Measurements from ENCODE around the gene DYRK1A. TPM values are rescaled to one million over a fixed set of nuclear protein-coding genes. Genes with fewer than 3 reads are reported as not detected.

The DYRK1A gene
- total and polyA plus RNA-seq, 3 experiments from 2014 or later, result 3.7 to 69.6 (median 66.1) TPM

DNA sequence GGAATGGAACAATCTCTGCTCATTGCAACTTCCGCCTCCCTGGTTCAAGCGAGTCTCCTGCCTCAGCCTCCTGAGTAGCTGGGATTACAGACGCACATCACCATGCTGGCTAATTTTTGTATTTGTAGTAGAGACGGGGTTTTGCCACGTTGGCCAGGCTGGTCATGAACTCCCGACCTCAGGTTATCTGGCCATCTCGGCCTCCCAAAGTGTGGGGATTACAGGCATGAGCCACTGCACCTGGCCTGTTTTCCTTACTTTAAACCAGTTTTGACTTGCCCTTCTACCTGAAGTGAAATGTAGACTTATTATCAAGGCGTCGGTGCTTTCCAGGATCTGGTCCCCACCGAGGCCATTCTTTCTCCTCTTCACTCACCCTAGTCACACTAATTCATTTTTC, 141.8 kb downstream of the DYRK1A start:
- ChIA-PET POLR2A (no interaction called here), CTCF (no interaction called here)
- Mint-ChIP-seq H3K27me3 (no peaks in the 10 kb centered on the region), H3K36me3 (peaks cover 4 to 56% (median 15%) of the 10 kb centered on the region in 3 donors), H3K9me3 (no peaks in the 10 kb centered on the region), H3K4me1 (peaks cover 9 to 20% (median 12%) of the 10 kb centered on the region in 3 donors), H3K4me3 (no peak overlapping the region), H3K27ac (no peak overlapping the region)
- peaks cover 69% of the 10 kb centered on the region for H3K36me3 ChIP-seq (ENCODE audit: insufficient read depth, low read length)
- H3K4me1 ChIP-seq (ENCODE audit: insufficient read depth, low read length), result no peaks in the 10 kb centered on the region
- no peak overlapping the region for H3K27ac ChIP-seq (ENCODE audit: low read depth, low read length)
- no peaks in the 10 kb centered on the region for H3K27me3 ChIP-seq (ENCODE audit: insufficient read depth, low read length, poor library complexity, severe bottlenecking)
- DNase-seq, result no peak
- H3K4me3 ChIP-seq (ENCODE audit: low read length), result no peak overlapping the region
- H3K9me3 ChIP-seq (ENCODE audit: low read length), result no peaks in the 10 kb centered on the region

GRCh38 chr21:37509802-37510393, 143.3 kb downstream of the DYRK1A start:
- no peaks in the 10 kb centered on the region for H3K4me1 ChIP-seq (ENCODE audit: insufficient read depth, low read length)
- Mint-ChIP-seq H3K4me3 (no peak overlapping the region), H3K36me3 (peaks cover 4 to 55% (median 14%) of the 10 kb centered on the region in 3 donors), H3K27ac (peak overlapping the region in 4 of 8 donors; percentile 8 to 83 (median 46)), H3K4me1 (peaks cover 0 to 17% (median 9%) of the 10 kb centered on the region in 3 donors), H3K27me3 (no peaks in the 10 kb centered on the region), H3K9me3 (no peaks in the 10 kb centered on the region)
- POLR2A ChIA-PET, result no interaction called here
- DNase-seq, result no peak
- CTCF ChIA-PET, result no interaction called here
- peaks cover 78% of the 10 kb centered on the region for H3K36me3 ChIP-seq (ENCODE audit: insufficient read depth, low read length)
- no peaks in the 10 kb centered on the region for H3K27me3 ChIP-seq (ENCODE audit: insufficient read depth, low read length, poor library complexity, severe bottlenecking)
- H3K4me3 ChIP-seq (ENCODE audit: low read length), result no peak overlapping the region
- no peak overlapping the region for H3K27ac ChIP-seq (ENCODE audit: low read depth, low read length)
- H3K9me3 ChIP-seq (ENCODE audit: low read length), result no peaks in the 10 kb centered on the region

DNA sequence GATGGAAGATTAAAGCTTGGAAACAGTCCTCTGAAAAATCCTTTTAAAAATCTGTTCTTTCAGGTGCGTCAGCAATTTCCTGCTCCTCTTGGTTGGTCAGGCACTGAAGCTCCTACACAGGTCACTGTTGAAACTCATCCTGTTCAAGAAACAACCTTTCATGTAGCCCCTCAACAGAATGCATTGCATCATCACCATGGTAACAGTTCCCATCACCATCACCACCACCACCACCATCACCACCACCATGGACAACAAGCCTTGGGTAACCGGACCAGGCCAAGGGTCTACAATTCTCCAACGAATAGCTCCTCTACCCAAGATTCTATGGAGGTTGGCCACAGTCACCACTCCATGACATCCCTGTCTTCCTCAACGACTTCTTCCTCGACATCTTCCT, 145.3 kb downstream of the DYRK1A start:
- Mint-ChIP-seq H3K36me3 (peaks cover 0 to 73% (median 13%) of the 10 kb centered on the region in 3 donors), H3K9me3 (no peaks in the 10 kb centered on the region), H3K27ac (peak overlapping the region in 4 of 8 donors; percentile 37 to 73 (median 59)), H3K4me3 (no peak overlapping the region), H3K27me3 (no peaks in the 10 kb centered on the region), H3K4me1 (peaks cover 0 to 19% (median 9%) of the 10 kb centered on the region in 3 donors)
- H3K36me3 ChIP-seq (ENCODE audit: insufficient read depth, low read length), result peaks cover 62% of the 10 kb centered on the region
- no peaks in the 10 kb centered on the region for H3K4me1 ChIP-seq (ENCODE audit: insufficient read depth, low read length)
- H3K9me3 ChIP-seq (ENCODE audit: low read length), result no peaks in the 10 kb centered on the region
- CTCF ChIA-PET, result interaction anchor here (1.9 kb wide), 1 partner anchor 52 kb away, joined by 7 read pairs; no protein-coding TSS in a partner anchor
- POLR2A ChIA-PET, result no interaction called here
- no peak overlapping the region for H3K27ac ChIP-seq (ENCODE audit: low read depth, low read length)
- H3K27me3 ChIP-seq (ENCODE audit: insufficient read depth, low read length, poor library complexity, severe bottlenecking), result no peaks in the 10 kb centered on the region
- H3K4me3 ChIP-seq (ENCODE audit: low read length), result no peak overlapping the region
- no peak for DNase-seq

GRCh38 chr21:37513383-37513782, 146.8 kb downstream of the DYRK1A start:
- H3K36me3 Mint-ChIP-seq, result peaks cover 0 to 88% (median 13%) of the 10 kb centered on the region in 3 donors
- peaks cover 0 to 19% (median 9%) of the 10 kb centered on the region in 3 donors for H3K4me1 Mint-ChIP-seq
- peaks cover 0 to 2% of the 10 kb centered on the region in 2 donors for H3K27me3 Mint-ChIP-seq
- no peaks in the 10 kb centered on the region for H3K9me3 ChIP-seq (ENCODE audit: low read length)
- H3K9me3 Mint-ChIP-seq, result no peaks in the 10 kb centered on the region
- H3K4me3 Mint-ChIP-seq, result no peak overlapping the region
- H3K36me3 ChIP-seq (ENCODE audit: insufficient read depth, low read length), result peaks cover 46% of the 10 kb centered on the region
- no peak overlapping the region for H3K27ac ChIP-seq (ENCODE audit: low read depth, low read length)
- no peak for DNase-seq
- no peaks in the 10 kb centered on the region for H3K27me3 ChIP-seq (ENCODE audit: insufficient read depth, low read length, poor library complexity, severe bottlenecking)
- H3K4me3 ChIP-seq (ENCODE audit: low read length), result no peak overlapping the region
- no peaks in the 10 kb centered on the region for H3K4me1 ChIP-seq (ENCODE audit: insufficient read depth, low read length)
- ChIA-PET POLR2A (no interaction called here), CTCF (no interaction called here)
- H3K27ac Mint-ChIP-seq, result no peak overlapping the region

GRCh38 chr21:37514038-37514667, 147.6 kb downstream of the DYRK1A start:
- Histone ChIP-seq H3K36me3 (ENCODE audit: insufficient read depth, low read length) (peaks cover 40% of the 10 kb centered on the region), H3K4me1 (ENCODE audit: insufficient read depth, low read length) (no peaks in the 10 kb centered on the region), H3K27me3 (ENCODE audit: insufficient read depth, low read length, poor library complexity, severe bottlenecking) (no peaks in the 10 kb centered on the region), H3K9me3 (ENCODE audit: low read length) (no peaks in the 10 kb centered on the region), H3K4me3 (ENCODE audit: low read length) (no peak overlapping the region), H3K27ac (ENCODE audit: low read depth, low read length) (no peak overlapping the region)
- CTCF ChIA-PET, result no interaction called here
- Mint-ChIP-seq H3K4me1 (peaks cover 0 to 19% (median 9%) of the 10 kb centered on the region in 3 donors), H3K4me3 (peak overlapping the region in 1 of 7 donors; percentile 5), H3K27ac (peak overlapping the region in 2 of 8 donors; percentile 50 to 53), H3K9me3 (no peaks in the 10 kb centered on the region), H3K27me3 (peaks cover 0 to 2% of the 10 kb centered on the region in 2 donors), H3K36me3 (peaks cover 0 to 87% (median 13%) of the 10 kb centered on the region in 3 donors)
- DNase-seq, result no peak
- POLR2A ChIA-PET, result no interaction called here

- ChIA-PET CTCF (no interaction called here), POLR2A (no interaction called here)
- H3K4me3 Mint-ChIP-seq, result no peak overlapping the region
- no peak overlapping the region for H3K4me3 ChIP-seq (ENCODE audit: low read length)
- H3K27me3 ChIP-seq (ENCODE audit: insufficient read depth, low read length, poor library complexity, severe bottlenecking), result no peaks in the 10 kb centered on the region
- no peaks in the 10 kb centered on the region for H3K4me1 ChIP-seq (ENCODE audit: insufficient read depth, low read length)
- H3K9me3 ChIP-seq (ENCODE audit: low read length), result no peaks in the 10 kb centered on the region
- peaks cover 19% of the 10 kb centered on the region for H3K36me3 ChIP-seq (ENCODE audit: insufficient read depth, low read length)
- peaks cover 0 to 2% of the 10 kb centered on the region in 2 donors for H3K27me3 Mint-ChIP-seq
- no peaks in the 10 kb centered on the region for H3K9me3 Mint-ChIP-seq
- peaks cover 0 to 58% (median 6%) of the 10 kb centered on the region in 3 donors for H3K36me3 Mint-ChIP-seq
- no peak for DNase-seq
- H3K4me1 Mint-ChIP-seq, result peaks cover 0 to 20% (median 10%) of the 10 kb centered on the region in 3 donors
- H3K27ac Mint-ChIP-seq, result peak overlapping the region in 1 of 8 donors; percentile 7
- no peak overlapping the region for H3K27ac ChIP-seq (ENCODE audit: low read depth, low read length)
These were observed 150.4 kb downstream of the DYRK1A start for GRCh38 chr21:37516998-37517397.

GRCh38 chr21:37520801-37521200, 154.2 kb downstream of the DYRK1A start:
- no peaks in the 10 kb centered on the region for H3K9me3 Mint-ChIP-seq
- H3K27ac Mint-ChIP-seq, result no peak overlapping the region
- peaks cover 0 to 2% of the 10 kb centered on the region in 2 donors for H3K27me3 Mint-ChIP-seq
- H3K36me3 Mint-ChIP-seq, result peaks cover 0 to 26% (median 0%) of the 10 kb centered on the region in 3 donors
- Histone ChIP-seq H3K9me3 (ENCODE audit: low read length) (no peaks in the 10 kb centered on the region), H3K27me3 (ENCODE audit: insufficient read depth, low read length, poor library complexity, severe bottlenecking) (no peaks in the 10 kb centered on the region), H3K4me1 (ENCODE audit: insufficient read depth, low read length) (no peaks in the 10 kb centered on the region), H3K4me3 (ENCODE audit: low read length) (no peak overlapping the region), H3K36me3 (ENCODE audit: insufficient read depth, low read length) (no peaks in the 10 kb centered on the region), H3K27ac (ENCODE audit: low read depth, low read length) (no peak overlapping the region)
- ChIA-PET CTCF (interaction anchor here (1.6 kb wide), 1 partner anchor 43 kb away, joined by 3 read pairs; no protein-coding TSS in a partner anchor), POLR2A (no interaction called here)
- H3K4me1 Mint-ChIP-seq, result peaks cover 4 to 6% (median 5%) of the 10 kb centered on the region in 3 donors
- DNase-seq, result no peak
- no peak overlapping the region for H3K4me3 Mint-ChIP-seq

GRCh38 chr21:37521658-37522057, 155.1 kb downstream of the DYRK1A start:
- DNase-seq, result no peak
- CTCF ChIA-PET, result interaction anchor here (1.6 kb wide), 1 partner anchor 42 kb away, joined by 3 read pairs; no protein-coding TSS in a partner anchor
- POLR2A ChIA-PET, result no interaction called here

More at GRCh38 chr21:37521658-37522057, 155.1 kb downstream of the DYRK1A start:
- Mint-ChIP-seq H3K4me3 (peak overlapping the region in 1 of 7 donors; percentile 23), H3K27me3 (peaks cover 0 to 2% of the 10 kb centered on the region in 2 donors), H3K9me3 (no peaks in the 10 kb centered on the region), H3K36me3 (peaks cover 0 to 17% (median 0%) of the 10 kb centered on the region in 3 donors), H3K27ac (peak overlapping the region in 1 of 8 donors; percentile 39), H3K4me1 (peaks cover 4 to 6% (median 5%) of the 10 kb centered on the region in 3 donors)
- Histone ChIP-seq H3K4me3 (ENCODE audit: low read length) (no peak overlapping the region), H3K27me3 (ENCODE audit: insufficient read depth, low read length, poor library complexity, severe bottlenecking) (no peaks in the 10 kb centered on the region), H3K27ac (ENCODE audit: low read depth, low read length) (no peak overlapping the region), H3K9me3 (ENCODE audit: low read length) (no peaks in the 10 kb centered on the region), H3K36me3 (ENCODE audit: insufficient read depth, low read length) (no peaks in the 10 kb centered on the region), H3K4me1 (ENCODE audit: insufficient read depth, low read length) (no peaks in the 10 kb centered on the region)

Measured in CD8-positive, alpha-beta memory T cell (primary cell).